ENCODE measurements around the gene EXT2. TPM values are rescaled to one million over a fixed set of nuclear protein-coding genes. Genes with fewer than 3 reads are reported as not detected.

The EXT2 gene
- total and polyA plus RNA-seq, 2 experiments from 2014 or later = 15.9 to 48.6 TPM

DNA sequence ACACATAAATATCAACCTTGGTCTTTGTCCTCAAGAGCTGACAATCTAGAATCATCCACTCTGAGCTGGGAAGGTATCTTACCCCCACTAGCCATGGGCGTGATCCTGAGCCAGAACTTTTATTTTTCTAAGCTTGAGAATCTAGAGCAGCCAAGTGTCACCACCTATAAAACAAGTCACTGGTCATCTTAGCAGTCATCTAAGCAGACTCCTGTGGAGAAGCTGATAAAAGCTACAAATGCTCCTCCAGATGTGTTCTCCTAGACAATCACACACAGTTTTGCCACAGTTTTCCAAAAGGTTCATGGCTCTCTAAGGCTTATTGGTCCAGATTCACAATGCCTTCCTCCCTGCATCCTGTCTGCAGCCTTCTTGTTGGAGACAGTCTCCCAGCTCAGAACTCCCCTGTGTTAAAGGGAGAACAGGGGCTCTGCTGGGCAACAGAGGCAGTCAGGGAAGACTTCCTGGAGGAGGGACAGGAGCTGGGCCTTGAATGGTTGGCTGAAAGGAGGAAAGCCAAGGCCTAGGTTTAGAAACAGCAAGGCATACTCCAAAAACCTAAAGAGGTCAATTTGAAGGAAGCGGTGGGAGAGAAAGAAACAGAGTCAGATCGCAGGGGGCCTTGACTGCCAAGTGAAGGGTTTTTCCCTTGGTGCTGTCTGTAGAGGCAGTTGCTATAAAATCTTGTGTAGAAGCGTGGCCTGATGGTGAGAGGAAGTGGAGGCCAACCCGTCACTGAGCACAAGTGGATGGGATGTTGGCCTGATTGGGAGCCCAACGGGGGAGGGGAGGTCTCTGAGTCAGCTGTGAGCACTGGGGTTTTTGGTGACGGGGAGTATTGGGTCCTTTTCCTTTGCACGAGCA is 172.5 kb downstream of the EXT2 start:
- Mint-ChIP-seq H3K4me3 (no peak overlapping the region), H3K9me3 (no peaks in the 10 kb centered on the region), H3K27ac (no peak overlapping the region), H3K36me3 (ENCODE audit: low read depth) (no peaks in the 10 kb centered on the region), H3K4me1 (peaks cover 3% of the 10 kb centered on the region; the same call in 2 of the 3 replicates), H3K27me3 (ENCODE audit: insufficient read depth, low read depth, poor library complexity) (peaks cover 5% of the 10 kb centered on the region)
- H3F3A ChIP-seq (replicated peaks; ENCODE audit: low read depth) = no peaks in the 10 kb centered on the region
- no peaks in the 10 kb centered on the region for H3K4me1 ChIP-seq (ENCODE audit: insufficient read depth)
- no peaks in the 10 kb centered on the region for H3K36me3 ChIP-seq (ENCODE audit: insufficient read depth)
- DNase-seq (ENCODE audit: low spot score) (no peak), ATAC-seq (no peak)
- no peaks in the 10 kb centered on the region for H4K20me1 ChIP-seq (replicated peaks; ENCODE audit: insufficient read depth)
- no peaks in the 10 kb centered on the region for H3K27me3 ChIP-seq (ENCODE audit: insufficient read depth)
- no peak overlapping the region for H3K4me3 ChIP-seq
- no peak overlapping the region for H3K27ac ChIP-seq (ENCODE audit: low read depth)
- no peak overlapping the region for H3K4me2 ChIP-seq
- H3K79me2 ChIP-seq (replicated peaks; ENCODE audit: insufficient read depth) = no peaks in the 10 kb centered on the region
- H2AFZ ChIP-seq = no peak overlapping the region
- TF ChIP-seq JUNB (IDR thresholded peaks at IDR 0.05; ENCODE audit: unreplicated experiment) = no peak
- TF ChIP-seq ZNF331 (CRISPR knock-in tag; IDR thresholded peaks at IDR 0.05; ENCODE audit: low read depth) = no peak
- TF ChIP-seq ZNF114 (CRISPR knock-in tag; IDR thresholded peaks at IDR 0.05) = no peak
- no peak for TF ChIP-seq STAT1 (IDR thresholded peaks at IDR 0.05; ENCODE audit: unreplicated experiment)
- TF ChIP-seq, protein P1, sequence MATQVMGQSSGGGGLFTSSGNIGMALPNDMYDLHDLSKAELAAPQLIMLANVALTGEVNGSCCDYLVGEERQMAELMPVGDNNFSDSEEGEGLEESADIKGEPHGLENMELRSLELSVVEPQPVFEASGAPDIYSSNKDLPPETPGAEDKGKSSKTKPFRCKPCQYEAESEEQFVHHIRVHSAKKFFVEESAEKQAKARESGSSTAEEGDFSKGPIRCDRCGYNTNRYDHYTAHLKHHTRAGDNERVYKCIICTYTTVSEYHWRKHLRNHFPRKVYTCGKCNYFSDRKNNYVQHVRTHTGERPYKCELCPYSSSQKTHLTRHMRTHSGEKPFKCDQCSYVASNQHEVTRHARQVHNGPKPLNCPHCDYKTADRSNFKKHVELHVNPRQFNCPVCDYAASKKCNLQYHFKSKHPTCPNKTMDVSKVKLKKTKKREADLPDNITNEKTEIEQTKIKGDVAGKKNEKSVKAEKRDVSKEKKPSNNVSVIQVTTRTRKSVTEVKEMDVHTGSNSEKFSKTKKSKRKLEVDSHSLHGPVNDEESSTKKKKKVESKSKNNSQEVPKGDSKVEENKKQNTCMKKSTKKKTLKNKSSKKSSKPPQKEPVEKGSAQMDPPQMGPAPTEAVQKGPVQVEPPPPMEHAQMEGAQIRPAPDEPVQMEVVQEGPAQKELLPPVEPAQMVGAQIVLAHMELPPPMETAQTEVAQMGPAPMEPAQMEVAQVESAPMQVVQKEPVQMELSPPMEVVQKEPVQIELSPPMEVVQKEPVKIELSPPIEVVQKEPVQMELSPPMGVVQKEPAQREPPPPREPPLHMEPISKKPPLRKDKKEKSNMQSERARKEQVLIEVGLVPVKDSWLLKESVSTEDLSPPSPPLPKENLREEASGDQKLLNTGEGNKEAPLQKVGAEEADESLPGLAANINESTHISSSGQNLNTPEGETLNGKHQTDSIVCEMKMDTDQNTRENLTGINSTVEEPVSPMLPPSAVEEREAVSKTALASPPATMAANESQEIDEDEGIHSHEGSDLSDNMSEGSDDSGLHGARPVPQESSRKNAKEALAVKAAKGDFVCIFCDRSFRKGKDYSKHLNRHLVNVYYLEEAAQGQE (IDR thresholded peaks at IDR 0.05; ENCODE audit: unreplicated experiment) = no peak
- TF ChIP-seq EZH2phosphoT487 (IDR thresholded peaks at IDR 0.05; ENCODE audit: unreplicated experiment) = no peak
- no peak for TF ChIP-seq CREB1 (CRISPR knock-in tag; IDR thresholded peaks at IDR 0.05; ENCODE audit: low read depth)
- TF ChIP-seq POLR2AphosphoS5 (IDR thresholded peaks at IDR 0.05; ENCODE audit: low read depth) = no peak
- TF ChIP-seq, protein P2, sequence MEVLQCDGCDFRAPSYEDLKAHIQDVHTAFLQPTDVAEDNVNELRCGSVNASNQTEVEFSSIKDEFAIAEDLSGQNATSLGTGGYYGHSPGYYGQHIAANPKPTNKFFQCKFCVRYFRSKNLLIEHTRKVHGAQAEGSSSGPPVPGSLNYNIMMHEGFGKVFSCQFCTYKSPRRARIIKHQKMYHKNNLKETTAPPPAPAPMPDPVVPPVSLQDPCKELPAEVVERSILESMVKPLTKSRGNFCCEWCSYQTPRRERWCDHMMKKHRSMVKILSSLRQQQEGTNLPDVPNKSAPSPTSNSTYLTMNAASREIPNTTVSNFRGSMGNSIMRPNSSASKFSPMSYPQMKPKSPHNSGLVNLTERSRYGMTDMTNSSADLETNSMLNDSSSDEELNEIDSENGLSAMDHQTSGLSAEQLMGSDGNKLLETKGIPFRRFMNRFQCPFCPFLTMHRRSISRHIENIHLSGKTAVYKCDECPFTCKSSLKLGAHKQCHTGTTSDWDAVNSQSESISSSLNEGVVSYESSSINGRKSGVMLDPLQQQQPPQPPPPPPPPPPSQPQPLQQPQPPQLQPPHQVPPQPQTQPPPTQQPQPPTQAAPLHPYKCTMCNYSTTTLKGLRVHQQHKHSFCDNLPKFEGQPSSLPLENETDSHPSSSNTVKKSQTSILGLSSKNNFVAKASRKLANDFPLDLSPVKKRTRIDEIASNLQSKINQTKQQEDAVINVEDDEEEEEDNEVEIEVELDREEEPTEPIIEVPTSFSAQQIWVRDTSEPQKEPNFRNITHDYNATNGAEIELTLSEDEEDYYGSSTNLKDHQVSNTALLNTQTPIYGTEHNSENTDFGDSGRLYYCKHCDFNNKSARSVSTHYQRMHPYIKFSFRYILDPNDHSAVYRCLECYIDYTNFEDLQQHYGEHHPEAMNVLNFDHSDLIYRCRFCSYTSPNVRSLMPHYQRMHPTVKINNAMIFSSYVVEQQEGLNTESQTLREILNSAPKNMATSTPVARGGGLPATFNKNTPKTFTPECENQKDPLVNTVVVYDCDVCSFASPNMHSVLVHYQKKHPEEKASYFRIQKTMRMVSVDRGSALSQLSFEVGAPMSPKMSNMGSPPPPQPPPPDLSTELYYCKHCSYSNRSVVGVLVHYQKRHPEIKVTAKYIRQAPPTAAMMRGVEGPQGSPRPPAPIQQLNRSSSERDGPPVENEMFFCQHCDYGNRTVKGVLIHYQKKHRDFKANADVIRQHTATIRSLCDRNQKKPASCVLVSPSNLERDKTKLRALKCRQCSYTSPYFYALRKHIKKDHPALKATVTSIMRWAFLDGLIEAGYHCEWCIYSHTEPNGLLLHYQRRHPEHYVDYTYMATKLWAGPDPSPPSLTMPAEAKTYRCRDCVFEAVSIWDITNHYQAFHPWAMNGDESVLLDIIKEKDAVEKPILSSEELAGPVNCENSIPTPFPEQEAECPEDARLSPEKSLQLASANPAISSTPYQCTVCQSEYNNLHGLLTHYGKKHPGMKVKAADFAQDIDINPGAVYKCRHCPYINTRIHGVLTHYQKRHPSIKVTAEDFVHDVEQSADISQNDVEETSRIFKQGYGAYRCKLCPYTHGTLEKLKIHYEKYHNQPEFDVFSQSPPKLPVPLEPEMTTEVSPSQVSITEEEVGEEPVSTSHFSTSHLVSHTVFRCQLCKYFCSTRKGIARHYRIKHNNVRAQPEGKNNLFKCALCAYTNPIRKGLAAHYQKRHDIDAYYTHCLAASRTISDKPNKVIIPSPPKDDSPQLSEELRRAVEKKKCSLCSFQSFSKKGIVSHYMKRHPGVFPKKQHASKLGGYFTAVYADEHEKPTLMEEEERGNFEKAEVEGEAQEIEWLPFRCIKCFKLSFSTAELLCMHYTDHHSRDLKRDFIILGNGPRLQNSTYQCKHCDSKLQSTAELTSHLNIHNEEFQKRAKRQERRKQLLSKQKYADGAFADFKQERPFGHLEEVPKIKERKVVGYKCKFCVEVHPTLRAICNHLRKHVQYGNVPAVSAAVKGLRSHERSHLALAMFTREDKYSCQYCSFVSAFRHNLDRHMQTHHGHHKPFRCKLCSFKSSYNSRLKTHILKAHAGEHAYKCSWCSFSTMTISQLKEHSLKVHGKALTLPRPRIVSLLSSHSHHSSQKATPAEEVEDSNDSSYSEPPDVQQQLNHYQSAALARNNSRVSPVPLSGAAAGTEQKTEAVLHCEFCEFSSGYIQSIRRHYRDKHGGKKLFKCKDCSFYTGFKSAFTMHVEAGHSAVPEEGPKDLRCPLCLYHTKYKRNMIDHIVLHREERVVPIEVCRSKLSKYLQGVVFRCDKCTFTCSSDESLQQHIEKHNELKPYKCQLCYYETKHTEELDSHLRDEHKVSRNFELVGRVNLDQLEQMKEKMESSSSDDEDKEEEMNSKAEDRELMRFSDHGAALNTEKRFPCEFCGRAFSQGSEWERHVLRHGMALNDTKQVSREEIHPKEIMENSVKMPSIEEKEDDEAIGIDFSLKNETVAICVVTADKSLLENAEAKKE (CRISPR knock-in tag; IDR thresholded peaks at IDR 0.05) = no peak
- H3K9me2 ChIP-seq (ENCODE audit: insufficient read depth) = no peaks in the 10 kb centered on the region
